Liver (tissue), 9 donors: ENCODE measurements around the gene CDH4. TPM values are rescaled to one million over a fixed set of nuclear protein-coding genes. Genes with fewer than 3 reads are reported as not detected.

Source experiments
- DNase-seq: peaks from one replicate; pipeline ENCODE4 v3.0.0-alpha.2; 2017; ENCODE audit warnings: low spot score
- H3K27ac ChIP-seq, 2 donors: one replicate each; pipeline ENCODE4 v1.7.0; 2013; ENCODE audit warnings: inconsistent platforms in 2 of 2, low read length in 2 of 2, control low read depth in 1 of 2, low read depth in 1 of 2, mild to moderate bottlenecking in 1 of 2
- H3K27me3 ChIP-seq, 4 donors: one replicate each; pipeline versions ENCODE4 v1.6.1 to v1.7.0; 2013; ENCODE audit warnings: low read length in 3 of 4, inconsistent platforms in 1 of 4, mild to moderate bottlenecking in 1 of 4, moderate library complexity in 1 of 4; ENCODE audit not compliant: control insufficient read depth in 4 of 4, insufficient read depth in 4 of 4
- H3K36me3 ChIP-seq, 4 donors: one replicate each; pipeline versions ENCODE4 v1.6.1 to v1.7.0; 2013; ENCODE audit warnings: low read length in 3 of 4, mild to moderate bottlenecking in 3 of 4, low read depth in 1 of 4, moderate library complexity in 1 of 4; ENCODE audit not compliant: control insufficient read depth in 4 of 4, insufficient read depth in 3 of 4
- H3K4me1 ChIP-seq, 4 donors: one replicate each; pipeline versions ENCODE4 v1.6.1 to v1.7.0; 2013; ENCODE audit warnings: low read length in 3 of 4, mild to moderate bottlenecking in 3 of 4, moderate library complexity in 1 of 4; ENCODE audit not compliant: control insufficient read depth in 4 of 4, insufficient read depth in 4 of 4
- H3K4me3 ChIP-seq, 3 donors: one replicate each; pipeline versions ENCODE4 v1.6.1 to v1.7.0; 2013; ENCODE audit warnings: low read length in 3 of 3, control low read depth in 1 of 3, low read depth in 1 of 3, mild to moderate bottlenecking in 1 of 3
- H3K9ac ChIP-seq, 2 donors: one replicate each; pipeline ENCODE4 v1.7.0; 2013; ENCODE audit warnings: low read length in 2 of 2, mild to moderate bottlenecking in 2 of 2, moderate library complexity in 2 of 2, control low read depth in 1 of 2, low read depth in 1 of 2
- H3K9me3 ChIP-seq, 4 donors: one replicate each; pipeline versions ENCODE4 v1.6.1 to v1.7.0; 2013; ENCODE audit warnings: low read length in 3 of 4; ENCODE audit not compliant: control insufficient read depth in 4 of 4
- EGR1 ChIP-seq, 2 donors: IDR thresholded peaks; 2 replicates each; pipeline ENCODE4 v1.6.1; 2016 to 2018; ENCODE audit warnings: antibody characterized with exemption in 2 of 2, low read depth in 2 of 2
- FOXA1 ChIP-seq: IDR thresholded peaks from 2 replicates; pipeline ENCODE4 v1.6.1; 2016; ENCODE audit warnings: antibody characterized with exemption
- HNF4G ChIP-seq: IDR thresholded peaks from 2 replicates; pipeline ENCODE4 v1.6.1; 2016; ENCODE audit warnings: antibody characterized with exemption
- JUND ChIP-seq, 2 donors: IDR thresholded peaks; 2 replicates each; pipeline ENCODE4 v1.6.1; 2016; ENCODE audit warnings: antibody characterized with exemption in 2 of 2
- RAD21 ChIP-seq, 2 donors: IDR thresholded peaks; 2 replicates each; pipeline ENCODE4 v1.6.1; 2016; ENCODE audit warnings: antibody characterized with exemption in 2 of 2, mild to moderate bottlenecking in 2 of 2
- RXRA ChIP-seq, 2 donors: IDR thresholded peaks; 2 replicates each; pipeline ENCODE4 v1.6.1; 2017 to 2018; ENCODE audit warnings: antibody characterized with exemption in 2 of 2, mild to moderate bottlenecking in 1 of 2
- YY1 ChIP-seq: IDR thresholded peaks from 2 replicates; pipeline ENCODE4 v1.6.1; 2016; ENCODE audit warnings: antibody characterized with exemption, mild to moderate bottlenecking
- WGBS: extraction: QIAGEN DNeasy Blood & Tissue Kit; methylation state at CpG from one replicate; pipeline ENCODE4 v1.1.7; 2013; 5-methylcytosine and 5-hydroxymethylcytosine counted together
- polyA plus RNA-seq, 2 donors: library from polyadenylated mRNA; stranded (reverse) in 1 of 2; unstranded in 1 of 2; fragments of 200-250 nt in 1 of 2; fragments of >200 nt in 1 of 2; fragmentation: Nextera tagmentation in 1 of 2; extraction: Ambion mirVana in 1 of 2; gene quantifications; one replicate each; pipeline versions ENCODE4 v1.2.1 to v1.2.3, GENCODE V29; 2013 to 2015
- total RNA-seq, 2 donors: library from RNA; depleted of rRNA; stranded (reverse); fragments of >200 nt; gene quantifications; one replicate each; pipeline ENCODE4 v1.2.3, GENCODE V29; 2014
- TF ChIP-seq, protein P1 (sequence below): IDR thresholded peaks from 2 replicates; pipeline ENCODE4 v1.6.1; 2016; ENCODE audit warnings: antibody characterized with exemption
- TF ChIP-seq, protein P2 (sequence below): fragments of 150-350 bp; IDR thresholded peaks from 2 replicates; pipeline ENCODE4 v1.5.1; 2017; ENCODE audit warnings: improper control_type of control experiment, low read depth, low read length; ENCODE audit not compliant: missing input control
- TF ChIP-seq, protein P3 (sequence below): IDR thresholded peaks from 2 replicates; pipeline ENCODE4 v1.6.1; 2016; ENCODE audit warnings: antibody characterized with exemption
- TF ChIP-seq, protein P4 (sequence below): IDR thresholded peaks from 2 replicates; pipeline ENCODE4 v1.6.1; 2016; ENCODE audit warnings: antibody characterized with exemption
- TF ChIP-seq, protein P5 (sequence below): IDR thresholded peaks from 2 replicates; pipeline ENCODE4 v1.6.1; 2016; ENCODE audit warnings: antibody characterized with exemption, mild to moderate bottlenecking
- donor health status: healthy.
- donor health status: healthy.
- donor health status: healthy.
- donor health status: healthy.
- donor health status: healthy.

The CDH4 gene
- total and polyA plus RNA-seq, 4 donors: 0.03 to 0.25 (median 0.19) TPM; not detected in 1

DNA sequence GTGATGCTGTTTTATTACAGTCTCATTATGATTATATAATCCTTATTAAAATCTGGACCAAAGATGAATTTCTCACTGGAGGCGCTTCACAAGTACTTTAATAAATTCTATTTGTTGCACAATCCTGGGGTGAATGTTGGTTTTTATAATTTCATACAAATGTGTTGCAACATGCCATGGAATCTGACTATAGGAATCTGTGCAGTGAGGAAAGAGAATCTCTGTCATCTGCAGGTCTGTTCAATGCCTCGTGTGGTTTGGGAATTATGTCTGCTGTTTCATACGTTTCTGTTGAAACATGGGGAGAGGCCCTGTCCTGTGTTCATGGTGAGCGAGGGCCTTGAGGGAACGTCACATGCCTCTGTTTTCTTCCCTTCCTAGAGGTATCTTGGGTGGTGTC, 277.3 kb downstream of the CDH4 start:
- 65% methylated on average over 5 of the region's 5 CpGs for WGBS
- peaks cover 0 to 4% (median under 1%) of the 10 kb centered on the region in 4 donors for H3K27me3 ChIP-seq
- H3K4me1 ChIP-seq: no peaks in the 10 kb centered on the region
- no peak for DNase-seq
- no peak overlapping the region for H3K27ac ChIP-seq
- H3K4me3 ChIP-seq: no peak overlapping the region
- no peak overlapping the region for H3K9ac ChIP-seq
- TF ChIP-seq, protein P1, sequence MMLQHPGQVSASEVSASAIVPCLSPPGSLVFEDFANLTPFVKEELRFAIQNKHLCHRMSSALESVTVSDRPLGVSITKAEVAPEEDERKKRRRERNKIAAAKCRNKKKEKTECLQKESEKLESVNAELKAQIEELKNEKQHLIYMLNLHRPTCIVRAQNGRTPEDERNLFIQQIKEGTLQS: no peak
- TF ChIP-seq EGR1 (IDR thresholded peaks at IDR 0.05; ENCODE audit: low read depth in 2 of 2): no peak
- H3K9me3 ChIP-seq: no peaks in the 10 kb centered on the region
- H3K36me3 ChIP-seq: no peaks in the 10 kb centered on the region

DNA sequence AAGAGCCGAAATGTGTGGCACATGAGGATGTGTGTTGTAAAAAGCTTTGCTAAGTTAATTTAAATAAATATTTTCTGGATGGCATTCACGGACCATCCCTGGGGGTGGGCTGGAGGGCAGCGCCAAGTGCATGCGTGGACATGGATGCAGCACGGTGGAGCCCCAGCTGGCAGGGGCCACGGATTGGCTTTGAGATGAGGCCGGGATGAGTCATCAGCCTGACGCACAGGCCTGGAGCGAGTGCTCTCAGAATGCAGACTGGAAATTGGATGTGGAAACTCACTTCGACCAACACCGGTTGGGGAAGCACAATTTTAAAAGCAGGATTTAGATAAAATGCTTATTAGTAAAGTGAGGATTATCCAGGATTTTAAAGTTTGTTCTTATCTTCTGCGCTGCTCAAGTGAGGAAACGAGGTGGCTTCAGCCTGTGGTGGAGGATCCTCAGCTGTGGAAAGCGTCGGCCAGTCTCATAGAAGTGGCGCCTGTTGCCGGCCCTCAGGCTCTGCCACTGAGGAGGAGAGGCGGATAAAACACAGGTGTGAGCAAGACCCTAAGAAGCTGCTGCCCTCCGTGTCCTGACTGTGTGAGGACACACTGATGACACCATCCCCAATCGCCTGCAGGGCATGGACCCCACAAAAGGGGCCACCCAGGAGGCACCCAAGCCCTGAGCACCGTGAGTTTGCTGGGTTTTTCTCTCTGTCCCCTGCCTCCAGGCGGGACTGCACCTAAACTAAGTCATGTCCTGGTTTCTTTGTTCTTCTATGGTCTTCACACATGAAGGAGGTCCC, 279.7 kb downstream of the CDH4 start:
- TF ChIP-seq YY1 (no peak), RAD21 (IDR thresholded peaks at IDR 0.05) (no peak), FOXA1 (no peak), EGR1 (IDR thresholded peaks at IDR 0.05; ENCODE audit: low read depth in 2 of 2) (no peak)
- TF ChIP-seq, protein P2, sequence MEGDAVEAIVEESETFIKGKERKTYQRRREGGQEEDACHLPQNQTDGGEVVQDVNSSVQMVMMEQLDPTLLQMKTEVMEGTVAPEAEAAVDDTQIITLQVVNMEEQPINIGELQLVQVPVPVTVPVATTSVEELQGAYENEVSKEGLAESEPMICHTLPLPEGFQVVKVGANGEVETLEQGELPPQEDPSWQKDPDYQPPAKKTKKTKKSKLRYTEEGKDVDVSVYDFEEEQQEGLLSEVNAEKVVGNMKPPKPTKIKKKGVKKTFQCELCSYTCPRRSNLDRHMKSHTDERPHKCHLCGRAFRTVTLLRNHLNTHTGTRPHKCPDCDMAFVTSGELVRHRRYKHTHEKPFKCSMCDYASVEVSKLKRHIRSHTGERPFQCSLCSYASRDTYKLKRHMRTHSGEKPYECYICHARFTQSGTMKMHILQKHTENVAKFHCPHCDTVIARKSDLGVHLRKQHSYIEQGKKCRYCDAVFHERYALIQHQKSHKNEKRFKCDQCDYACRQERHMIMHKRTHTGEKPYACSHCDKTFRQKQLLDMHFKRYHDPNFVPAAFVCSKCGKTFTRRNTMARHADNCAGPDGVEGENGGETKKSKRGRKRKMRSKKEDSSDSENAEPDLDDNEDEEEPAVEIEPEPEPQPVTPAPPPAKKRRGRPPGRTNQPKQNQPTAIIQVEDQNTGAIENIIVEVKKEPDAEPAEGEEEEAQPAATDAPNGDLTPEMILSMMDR: no peak
- TF ChIP-seq, protein P3, sequence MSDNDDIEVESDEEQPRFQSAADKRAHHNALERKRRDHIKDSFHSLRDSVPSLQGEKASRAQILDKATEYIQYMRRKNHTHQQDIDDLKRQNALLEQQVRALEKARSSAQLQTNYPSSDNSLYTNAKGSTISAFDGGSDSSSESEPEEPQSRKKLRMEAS: no peak
- TF ChIP-seq, protein P4, sequence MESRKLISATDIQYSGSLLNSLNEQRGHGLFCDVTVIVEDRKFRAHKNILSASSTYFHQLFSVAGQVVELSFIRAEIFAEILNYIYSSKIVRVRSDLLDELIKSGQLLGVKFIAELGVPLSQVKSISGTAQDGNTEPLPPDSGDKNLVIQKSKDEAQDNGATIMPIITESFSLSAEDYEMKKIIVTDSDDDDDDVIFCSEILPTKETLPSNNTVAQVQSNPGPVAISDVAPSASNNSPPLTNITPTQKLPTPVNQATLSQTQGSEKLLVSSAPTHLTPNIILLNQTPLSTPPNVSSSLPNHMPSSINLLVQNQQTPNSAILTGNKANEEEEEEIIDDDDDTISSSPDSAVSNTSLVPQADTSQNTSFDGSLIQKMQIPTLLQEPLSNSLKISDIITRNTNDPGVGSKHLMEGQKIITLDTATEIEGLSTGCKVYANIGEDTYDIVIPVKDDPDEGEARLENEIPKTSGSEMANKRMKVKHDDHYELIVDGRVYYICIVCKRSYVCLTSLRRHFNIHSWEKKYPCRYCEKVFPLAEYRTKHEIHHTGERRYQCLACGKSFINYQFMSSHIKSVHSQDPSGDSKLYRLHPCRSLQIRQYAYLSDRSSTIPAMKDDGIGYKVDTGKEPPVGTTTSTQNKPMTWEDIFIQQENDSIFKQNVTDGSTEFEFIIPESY: no peak
- no peak overlapping the region for H3K9ac ChIP-seq
- H3K36me3 ChIP-seq: no peaks in the 10 kb centered on the region
- no peaks in the 10 kb centered on the region for H3K27me3 ChIP-seq
- WGBS: 74% methylated on average over 22 of the region's 22 CpGs
- no peaks in the 10 kb centered on the region for H3K4me1 ChIP-seq
- no peaks in the 10 kb centered on the region for H3K9me3 ChIP-seq
- no peak overlapping the region for H3K4me3 ChIP-seq
- no peak overlapping the region for H3K27ac ChIP-seq
- DNase-seq: no peak

DNA sequence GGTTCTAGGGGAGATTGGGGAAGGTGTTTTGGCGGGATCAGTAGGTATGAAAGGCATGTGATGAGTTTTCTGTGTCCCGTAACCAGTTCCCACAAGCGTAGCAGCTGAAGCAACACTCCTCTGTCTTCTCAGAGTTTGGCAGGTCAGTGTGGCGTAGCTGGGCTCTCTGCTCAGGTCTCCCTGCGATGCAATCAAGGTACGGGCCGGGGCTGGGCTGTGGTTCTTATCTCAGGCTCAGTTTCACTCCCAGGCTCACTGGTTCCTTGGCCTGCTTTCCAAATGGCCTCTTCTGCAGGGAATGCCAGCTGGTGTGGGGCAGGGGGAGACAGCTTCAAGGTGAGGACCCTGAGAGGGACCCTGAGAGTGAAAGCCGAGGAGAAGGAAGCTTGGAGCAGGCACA, 280.7 kb downstream of the CDH4 start:
- no peak for DNase-seq
- no peaks in the 10 kb centered on the region for H3K36me3 ChIP-seq
- TF ChIP-seq, protein P3: no peak
- TF ChIP-seq, protein P2: no peak
- TF ChIP-seq, protein P5, sequence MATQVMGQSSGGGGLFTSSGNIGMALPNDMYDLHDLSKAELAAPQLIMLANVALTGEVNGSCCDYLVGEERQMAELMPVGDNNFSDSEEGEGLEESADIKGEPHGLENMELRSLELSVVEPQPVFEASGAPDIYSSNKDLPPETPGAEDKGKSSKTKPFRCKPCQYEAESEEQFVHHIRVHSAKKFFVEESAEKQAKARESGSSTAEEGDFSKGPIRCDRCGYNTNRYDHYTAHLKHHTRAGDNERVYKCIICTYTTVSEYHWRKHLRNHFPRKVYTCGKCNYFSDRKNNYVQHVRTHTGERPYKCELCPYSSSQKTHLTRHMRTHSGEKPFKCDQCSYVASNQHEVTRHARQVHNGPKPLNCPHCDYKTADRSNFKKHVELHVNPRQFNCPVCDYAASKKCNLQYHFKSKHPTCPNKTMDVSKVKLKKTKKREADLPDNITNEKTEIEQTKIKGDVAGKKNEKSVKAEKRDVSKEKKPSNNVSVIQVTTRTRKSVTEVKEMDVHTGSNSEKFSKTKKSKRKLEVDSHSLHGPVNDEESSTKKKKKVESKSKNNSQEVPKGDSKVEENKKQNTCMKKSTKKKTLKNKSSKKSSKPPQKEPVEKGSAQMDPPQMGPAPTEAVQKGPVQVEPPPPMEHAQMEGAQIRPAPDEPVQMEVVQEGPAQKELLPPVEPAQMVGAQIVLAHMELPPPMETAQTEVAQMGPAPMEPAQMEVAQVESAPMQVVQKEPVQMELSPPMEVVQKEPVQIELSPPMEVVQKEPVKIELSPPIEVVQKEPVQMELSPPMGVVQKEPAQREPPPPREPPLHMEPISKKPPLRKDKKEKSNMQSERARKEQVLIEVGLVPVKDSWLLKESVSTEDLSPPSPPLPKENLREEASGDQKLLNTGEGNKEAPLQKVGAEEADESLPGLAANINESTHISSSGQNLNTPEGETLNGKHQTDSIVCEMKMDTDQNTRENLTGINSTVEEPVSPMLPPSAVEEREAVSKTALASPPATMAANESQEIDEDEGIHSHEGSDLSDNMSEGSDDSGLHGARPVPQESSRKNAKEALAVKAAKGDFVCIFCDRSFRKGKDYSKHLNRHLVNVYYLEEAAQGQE: no peak
- TF ChIP-seq FOXA1 (no peak), YY1 (no peak), JUND (IDR thresholded peaks at IDR 0.05) (no peak), RXRA (IDR thresholded peaks at IDR 0.05) (no peak), HNF4G (no peak)
- TF ChIP-seq, protein P4: no peak

More for the DNA sequence above, 280.7 kb downstream of the CDH4 start:
- Histone ChIP-seq H3K4me3 (no peak overlapping the region), H3K27ac (no peak overlapping the region), H3K9me3 (no peaks in the 10 kb centered on the region), H3K9ac (no peak overlapping the region), H3K27me3 (no peaks in the 10 kb centered on the region), H3K4me1 (no peaks in the 10 kb centered on the region)
- WGBS: 69% methylated on average over 8 of the region's 8 CpGs
